COLO668 (cell line): Measurements from ENCODE around the gene NAALADL2.
"Not testable (repeated sequence)": the region's sequence is repeated elsewhere in the genome, so short reads cannot be mapped to it uniquely, and the experiment has no call there.

ENCODE experiments used
- DNase-seq: peaks from one replicate; lab custom pipeline; 2025; ENCODE audit not compliant: unreplicated experiment; lab: John Stamatoyannopoulos, UW

The NAALADL2 gene

GRCh38 chr3:175248832-175249231 is 389.7 kb downstream of the NAALADL2 start:
- DNase-seq, result no peak

GRCh38 chr3:175255698-175256097 is 396.6 kb downstream of the NAALADL2 start:
- peak; percentile 2 for DNase-seq

DNA sequence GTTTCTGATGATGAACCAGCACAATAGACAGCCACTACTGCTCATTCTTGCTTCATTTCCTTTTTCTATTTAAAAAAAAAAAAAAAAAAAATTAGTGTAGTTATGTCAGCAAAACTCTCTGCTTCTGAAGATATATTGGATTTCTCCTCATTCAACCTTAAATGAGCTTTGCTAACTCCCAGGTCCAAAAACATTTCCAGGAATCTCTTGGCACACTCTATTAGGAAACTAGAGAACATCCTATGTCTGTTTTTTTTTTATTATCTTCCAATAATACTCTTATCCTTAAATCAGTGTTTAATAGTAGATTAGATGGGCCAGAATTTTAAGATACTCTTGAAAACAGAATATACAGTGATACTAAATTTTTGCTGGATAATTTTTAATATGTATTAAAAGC is 398.0 kb downstream of the NAALADL2 start:
- no peak for DNase-seq

DNA sequence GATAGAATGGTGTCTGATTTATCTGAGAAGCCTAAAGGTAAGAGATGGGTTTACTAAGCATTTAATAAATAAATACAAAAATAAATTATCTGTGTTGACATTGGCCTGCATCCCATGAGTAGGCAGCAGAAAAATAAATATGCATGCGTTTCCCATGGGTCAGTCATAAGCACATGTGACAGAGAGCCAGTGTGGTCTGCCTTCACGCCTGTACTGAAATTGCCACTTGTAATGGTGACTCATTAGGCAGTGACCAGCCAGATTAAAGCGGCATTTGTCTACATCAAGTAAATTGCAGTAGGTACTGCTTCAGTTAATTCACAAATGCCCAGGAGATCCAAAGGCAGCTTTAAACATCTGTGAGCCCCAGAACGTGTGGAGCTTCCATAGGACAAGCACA is 399.6 kb downstream of the NAALADL2 start:
- peak; percentile 38 for DNase-seq

DNA sequence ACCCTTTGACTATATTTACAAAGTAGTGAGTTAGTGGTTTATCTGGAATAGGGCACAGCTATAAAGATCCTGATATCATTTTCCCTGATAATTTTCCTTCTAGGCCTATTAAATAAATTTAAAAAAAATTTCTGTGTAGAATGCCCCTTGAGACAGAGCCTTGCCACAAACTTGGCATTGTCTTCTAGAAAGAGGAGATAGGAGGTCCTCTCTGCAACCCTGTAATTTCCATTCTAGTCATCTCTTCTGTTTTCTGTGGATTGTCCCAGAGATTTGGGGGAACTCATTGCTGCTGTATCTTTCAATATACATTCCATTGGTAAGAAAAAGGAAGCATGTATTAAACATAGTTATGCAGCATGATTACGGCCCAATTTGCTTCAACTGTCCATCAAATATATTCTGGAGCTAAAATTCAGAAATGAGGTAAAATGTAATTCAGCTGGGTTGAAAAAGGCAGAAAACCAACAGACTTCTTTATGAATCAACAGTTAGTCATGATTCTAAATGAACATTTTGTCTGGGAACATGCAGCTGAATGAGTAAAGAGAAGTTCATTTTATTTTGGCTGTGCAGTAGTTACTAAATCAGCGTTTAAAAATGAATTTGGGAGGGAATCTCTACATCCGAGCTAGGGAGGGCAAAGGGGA is 401.1 kb downstream of the NAALADL2 start:
- no peak for DNase-seq

DNA sequence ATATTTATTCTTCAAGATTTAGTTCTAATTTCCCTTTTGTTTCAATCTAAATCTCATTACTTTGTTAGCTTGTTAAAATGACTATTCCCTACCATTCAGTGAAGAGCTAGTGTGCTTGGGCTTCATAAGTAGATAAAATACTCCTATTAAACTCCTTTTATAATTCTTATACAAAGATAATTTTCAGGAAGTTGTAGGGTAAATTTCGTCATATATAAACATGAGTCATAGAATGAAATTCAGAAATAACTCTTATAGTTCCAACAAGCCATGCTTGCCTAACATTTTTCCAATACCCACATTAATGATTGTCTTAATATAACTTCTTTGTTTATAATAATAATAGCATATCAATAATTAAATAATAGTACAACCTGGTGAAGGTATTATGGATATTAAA is 407.3 kb downstream of the NAALADL2 start:
- DNase-seq, result no peak

DNA sequence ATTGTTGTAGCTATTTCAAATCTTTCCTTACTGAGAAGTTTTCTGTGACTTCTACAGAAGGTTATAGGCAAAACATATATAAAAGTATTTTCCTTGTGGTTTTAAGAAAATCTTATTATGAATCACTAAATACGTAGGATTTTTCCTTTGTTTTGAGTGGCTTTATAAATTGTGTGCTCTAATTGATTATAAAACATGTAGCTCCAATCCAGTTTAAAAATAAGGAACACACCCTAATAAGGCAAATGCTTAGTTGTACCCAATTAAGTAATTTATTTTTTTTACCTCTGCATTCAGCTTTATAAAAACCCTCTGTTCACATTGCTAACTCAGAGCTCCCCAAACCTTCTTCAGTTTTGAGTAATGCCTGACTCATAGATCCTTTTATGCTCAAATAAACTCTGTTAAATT is 408.0 kb downstream of the NAALADL2 start:
- no peak for DNase-seq

DNA sequence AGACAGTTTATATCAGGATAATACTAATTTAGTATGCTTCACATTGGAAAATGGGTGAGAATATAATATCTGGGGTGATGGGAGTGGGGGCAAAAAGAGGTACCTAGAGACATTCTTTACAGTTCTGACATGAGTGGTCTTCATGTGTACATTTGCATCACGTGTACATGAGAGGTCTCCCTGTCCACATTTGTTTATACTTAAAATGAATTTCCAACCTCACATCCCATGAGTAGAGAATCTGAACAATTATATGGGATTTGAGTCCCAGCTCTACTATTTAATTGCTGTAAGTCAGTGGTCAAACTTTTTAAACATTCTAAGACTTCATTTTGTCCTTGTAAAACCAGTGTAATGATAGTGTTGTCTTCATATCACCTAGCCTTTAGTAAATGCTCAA is 408.4 kb downstream of the NAALADL2 start:
- no peak for DNase-seq

GRCh38 chr3:175269394-175269793 is 410.3 kb downstream of the NAALADL2 start:
- no peak for DNase-seq

GRCh38 chr3:175270198-175270837 is 411.2 kb downstream of the NAALADL2 start:
- no peak for DNase-seq

GRCh38 chr3:175270866-175271265 is 411.7 kb downstream of the NAALADL2 start:
- no peak for DNase-seq

DNA sequence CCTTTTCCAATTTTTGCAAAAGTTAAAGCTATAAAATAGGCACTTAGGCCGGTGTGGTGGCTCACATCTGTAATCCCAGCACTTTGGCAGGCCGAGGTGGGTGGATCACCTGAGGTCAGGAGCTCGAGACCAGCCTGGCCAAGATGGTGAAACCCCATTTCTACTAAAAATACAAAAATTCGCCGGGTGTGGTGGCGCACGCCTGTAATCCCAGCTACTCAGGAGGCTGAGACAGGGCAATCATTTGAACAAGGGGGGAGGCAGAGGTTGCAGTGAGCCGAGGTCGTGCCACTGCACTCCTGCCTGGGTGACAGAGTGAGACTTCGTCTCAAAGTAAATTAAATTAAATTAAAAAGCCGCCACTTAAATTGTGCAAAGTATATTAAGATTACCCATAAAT is 412.3 kb downstream of the NAALADL2 start:
- DNase-seq, result not testable (repeated sequence)

DNA sequence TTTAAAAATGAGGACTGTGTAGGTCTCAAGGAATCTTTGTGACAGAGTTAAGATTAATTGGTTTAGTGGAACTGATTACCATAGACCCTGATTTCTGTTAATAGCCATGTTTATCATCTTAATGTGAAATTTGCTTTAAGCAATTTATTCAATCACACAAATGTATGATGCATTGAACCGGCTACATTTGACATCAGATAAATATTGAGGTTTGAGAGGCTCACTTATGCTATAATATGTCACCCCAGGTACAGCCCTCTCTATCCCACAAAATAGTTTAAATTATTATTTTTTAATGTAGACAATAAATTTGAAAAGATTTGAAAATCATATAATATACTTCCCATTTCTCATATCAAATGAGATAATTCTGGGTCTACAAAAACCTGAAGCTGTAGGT is 413.3 kb downstream of the NAALADL2 start:
- DNase-seq, result no peak

- DNase-seq, result no peak
Observed at GRCh38 chr3:175273573-175273972, 414.4 kb downstream of the NAALADL2 start.

DNA sequence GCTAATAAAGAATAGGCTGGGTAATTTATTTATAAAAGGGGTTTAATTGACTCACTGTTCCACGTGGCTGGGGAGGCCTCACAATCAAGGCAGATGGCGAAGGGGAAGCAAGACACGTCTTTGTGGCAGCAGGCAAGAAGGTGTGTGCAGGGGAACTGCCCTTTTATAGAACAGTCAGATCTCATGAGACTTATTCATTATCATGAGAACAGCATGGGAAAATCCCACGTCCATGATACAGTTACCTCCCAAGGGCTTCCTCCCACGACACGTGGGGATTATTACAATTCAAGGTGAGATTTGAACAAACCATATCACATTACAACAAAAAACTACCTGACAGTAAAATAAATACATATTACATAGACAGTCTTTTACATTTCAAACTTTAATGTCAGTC is 414.9 kb downstream of the NAALADL2 start:
- no peak for DNase-seq

- no peak for DNase-seq
Observed at GRCh38 chr3:175274474-175275218, 415.5 kb downstream of the NAALADL2 start.

- no peak for DNase-seq
Observed at GRCh38 chr3:175278680-175279079, 419.5 kb downstream of the NAALADL2 start.

- no peak for DNase-seq
Observed at GRCh38 chr3:175279457-175279856, 420.3 kb downstream of the NAALADL2 start.

DNA sequence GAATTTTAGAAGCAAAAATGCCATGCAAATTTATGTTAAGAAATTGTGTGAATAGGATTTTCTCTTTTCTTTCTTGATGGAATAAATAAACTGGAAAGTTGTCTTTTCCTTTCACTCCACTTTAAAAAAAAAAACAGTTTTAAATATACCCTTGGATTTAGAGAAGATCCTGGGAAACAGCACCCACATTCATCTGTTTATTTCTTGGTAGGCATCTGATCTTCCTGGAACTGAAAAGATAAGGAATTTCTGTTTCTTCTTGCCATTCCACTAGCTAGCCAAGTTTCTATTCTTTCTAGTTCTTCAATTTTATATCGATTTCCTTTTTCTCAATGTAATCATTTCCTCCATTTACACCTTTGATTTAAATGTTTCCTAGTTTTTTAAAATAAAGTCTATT is 420.8 kb downstream of the NAALADL2 start:
- DNase-seq, result no peak

GRCh38 chr3:175287361-175287963 is 428.3 kb downstream of the NAALADL2 start:
- no peak for DNase-seq

GRCh38 chr3:175288621-175289020 is 429.5 kb downstream of the NAALADL2 start:
- DNase-seq, result no peak

DNA sequence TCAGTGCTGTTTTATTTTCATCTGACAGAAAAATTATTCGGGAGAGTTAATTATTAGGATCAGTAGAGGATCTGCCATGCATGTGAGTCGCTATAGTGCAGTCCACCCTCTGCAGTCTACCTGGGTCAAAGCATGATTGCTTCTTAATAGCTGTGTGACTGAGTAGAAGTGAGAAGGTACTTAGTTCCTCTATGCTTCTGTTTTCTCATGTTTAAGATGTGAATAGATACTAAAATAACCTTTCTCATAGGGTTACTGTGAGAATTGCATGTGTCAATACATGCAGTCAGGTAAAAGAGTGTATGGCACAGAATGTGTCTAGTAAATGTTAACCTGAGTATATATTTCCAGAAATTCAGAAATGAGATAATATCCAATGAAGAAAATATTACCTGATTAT is 435.7 kb downstream of the NAALADL2 start:
- no peak for DNase-seq
